ENCODE results near the gene TBC1D4.

DNA sequence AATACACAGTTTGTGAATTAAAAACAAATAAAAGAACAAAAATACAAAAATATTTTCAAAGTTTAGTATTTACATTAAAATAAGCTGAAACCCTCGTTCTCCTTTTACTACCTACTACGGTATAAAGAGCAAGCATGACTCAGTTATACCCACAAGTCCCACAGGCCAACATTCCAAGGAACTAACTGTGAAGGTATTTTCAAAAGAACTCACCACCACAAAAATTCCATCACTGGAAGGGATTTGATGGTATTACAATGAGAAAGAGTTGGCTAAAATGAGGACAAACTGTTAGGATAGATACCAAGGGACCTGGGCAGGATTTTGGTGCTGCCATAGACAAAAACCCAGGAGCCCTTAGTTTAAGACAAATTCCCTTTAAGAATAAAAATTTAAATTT lies 122.7 kb downstream of the TBC1D4 start:
- TF ChIP-seq EZH2 (IDR thresholded peaks at IDR 0.05; ENCODE audit: low read length, unreplicated experiment) = no peak
- TF ChIP-seq, protein P1, sequence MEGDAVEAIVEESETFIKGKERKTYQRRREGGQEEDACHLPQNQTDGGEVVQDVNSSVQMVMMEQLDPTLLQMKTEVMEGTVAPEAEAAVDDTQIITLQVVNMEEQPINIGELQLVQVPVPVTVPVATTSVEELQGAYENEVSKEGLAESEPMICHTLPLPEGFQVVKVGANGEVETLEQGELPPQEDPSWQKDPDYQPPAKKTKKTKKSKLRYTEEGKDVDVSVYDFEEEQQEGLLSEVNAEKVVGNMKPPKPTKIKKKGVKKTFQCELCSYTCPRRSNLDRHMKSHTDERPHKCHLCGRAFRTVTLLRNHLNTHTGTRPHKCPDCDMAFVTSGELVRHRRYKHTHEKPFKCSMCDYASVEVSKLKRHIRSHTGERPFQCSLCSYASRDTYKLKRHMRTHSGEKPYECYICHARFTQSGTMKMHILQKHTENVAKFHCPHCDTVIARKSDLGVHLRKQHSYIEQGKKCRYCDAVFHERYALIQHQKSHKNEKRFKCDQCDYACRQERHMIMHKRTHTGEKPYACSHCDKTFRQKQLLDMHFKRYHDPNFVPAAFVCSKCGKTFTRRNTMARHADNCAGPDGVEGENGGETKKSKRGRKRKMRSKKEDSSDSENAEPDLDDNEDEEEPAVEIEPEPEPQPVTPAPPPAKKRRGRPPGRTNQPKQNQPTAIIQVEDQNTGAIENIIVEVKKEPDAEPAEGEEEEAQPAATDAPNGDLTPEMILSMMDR (conservative IDR thresholded peaks at IDR 0.05; ENCODE audit: low read depth, low read length) = no peak
